ENCODE results near the gene TXNRD3. TPM values are rescaled to one million over a fixed set of nuclear protein-coding genes. Genes with fewer than 3 reads are reported as not detected.

The TXNRD3 gene
- total RNA-seq, 1 experiment from 2014 or later: 8.1 TPM

DNA sequence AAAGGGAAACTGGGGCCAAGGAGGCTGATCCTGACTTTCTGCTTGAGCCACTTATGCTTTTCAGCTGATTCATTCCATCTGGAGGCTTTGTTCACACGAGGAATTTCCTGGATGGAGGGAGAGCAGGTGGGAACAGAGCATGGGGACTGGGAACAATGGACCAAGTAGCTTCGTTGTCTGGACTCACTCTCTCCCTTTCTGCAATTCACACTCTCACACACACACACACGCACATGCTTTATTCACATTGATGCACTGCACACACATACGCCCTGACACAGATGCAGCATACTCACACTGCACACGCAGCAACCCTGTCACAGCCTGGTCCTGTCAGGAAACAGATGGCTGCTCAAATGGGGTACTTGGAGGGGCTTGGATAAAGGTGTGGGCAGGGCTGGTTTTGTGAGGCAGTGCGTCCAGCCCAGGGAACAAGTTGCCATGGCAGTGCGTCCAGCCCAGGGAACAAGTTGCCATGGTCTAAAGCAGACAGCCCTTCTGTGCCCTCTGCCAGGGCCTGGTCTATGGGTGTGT, 29.4 kb upstream of the TXNRD3 start:
- no peak overlapping the region for H3K4me2 ChIP-seq (ENCODE audit: insufficient read depth, insufficient read length, low read length)
- no peak overlapping the region for H2BK20ac ChIP-seq (ENCODE audit: low read depth, low read length, poor library complexity, severe bottlenecking)
- no peak overlapping the region; a peak in 1 of 7 replicates for H3K27ac Mint-ChIP-seq
- H4K5ac ChIP-seq (ENCODE audit: insufficient read length, low read depth, low read length): peak overlapping the region; percentile 49
- TF ChIP-seq, protein P1, sequence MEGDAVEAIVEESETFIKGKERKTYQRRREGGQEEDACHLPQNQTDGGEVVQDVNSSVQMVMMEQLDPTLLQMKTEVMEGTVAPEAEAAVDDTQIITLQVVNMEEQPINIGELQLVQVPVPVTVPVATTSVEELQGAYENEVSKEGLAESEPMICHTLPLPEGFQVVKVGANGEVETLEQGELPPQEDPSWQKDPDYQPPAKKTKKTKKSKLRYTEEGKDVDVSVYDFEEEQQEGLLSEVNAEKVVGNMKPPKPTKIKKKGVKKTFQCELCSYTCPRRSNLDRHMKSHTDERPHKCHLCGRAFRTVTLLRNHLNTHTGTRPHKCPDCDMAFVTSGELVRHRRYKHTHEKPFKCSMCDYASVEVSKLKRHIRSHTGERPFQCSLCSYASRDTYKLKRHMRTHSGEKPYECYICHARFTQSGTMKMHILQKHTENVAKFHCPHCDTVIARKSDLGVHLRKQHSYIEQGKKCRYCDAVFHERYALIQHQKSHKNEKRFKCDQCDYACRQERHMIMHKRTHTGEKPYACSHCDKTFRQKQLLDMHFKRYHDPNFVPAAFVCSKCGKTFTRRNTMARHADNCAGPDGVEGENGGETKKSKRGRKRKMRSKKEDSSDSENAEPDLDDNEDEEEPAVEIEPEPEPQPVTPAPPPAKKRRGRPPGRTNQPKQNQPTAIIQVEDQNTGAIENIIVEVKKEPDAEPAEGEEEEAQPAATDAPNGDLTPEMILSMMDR (conservative IDR thresholded peaks at IDR 0.05): no peak
- H2AK5ac ChIP-seq (ENCODE audit: insufficient read length, low read length): no peak overlapping the region
- no peaks in the 10 kb centered on the region for H4K20me1 ChIP-seq (ENCODE audit: control insufficient read depth, insufficient read depth, insufficient read length)
- H2BK12ac ChIP-seq (ENCODE audit: insufficient read length, low read depth, low read length): no peak overlapping the region
- no peak overlapping the region for H2BK120ac ChIP-seq (ENCODE audit: low read depth, low read length, poor library complexity, severe bottlenecking)
- H3K4me1 ChIP-seq (ENCODE audit: insufficient read depth, low read length): no peaks in the 10 kb centered on the region
- no peak for DNase-seq
- no peak overlapping the region for H3K4ac ChIP-seq (ENCODE audit: low read depth, low read length)
- H3K18ac ChIP-seq (ENCODE audit: insufficient read length, low read depth, low read length): peak overlapping the region; percentile 77
- H3K9me3 ChIP-seq (ENCODE audit: control insufficient read depth, low read depth, low read length): no peaks in the 10 kb centered on the region
- H3K14ac ChIP-seq (ENCODE audit: insufficient read depth, low read length): no peak overlapping the region
- no peak overlapping the region for H3T11ph ChIP-seq (ENCODE audit: low read length)
- no peaks in the 10 kb centered on the region for H3K36me3 Mint-ChIP-seq (ENCODE audit: insufficient read depth in 1 of 3, low read depth in 3 of 3)
- H4K91ac ChIP-seq (ENCODE audit: insufficient read length, low read depth, low read length): no peak overlapping the region
- no peaks in the 10 kb centered on the region for H3K23me2 ChIP-seq (ENCODE audit: insufficient read length, low read depth, low read length, poor library complexity, severe bottlenecking)
- H3K4me1 Mint-ChIP-seq: peaks cover 16 to 26% of the 10 kb centered on the region in 2 experiments
- H4K8ac ChIP-seq (replicated peaks; ENCODE audit: insufficient read length, low read depth, low read length): no peak overlapping the region
- no peak overlapping the region for H2BK5ac ChIP-seq (ENCODE audit: insufficient read length, low read length)
- WGBS (ENCODE audit: extremely low coverage, insufficient read length, low lambda C conversion rate): no CpG with 5 or more reads among the region's 7 CpGs
- no peaks in the 10 kb centered on the region for H3K79me1 ChIP-seq (ENCODE audit: insufficient read depth, low read depth, low read length, poor library complexity, severe bottlenecking)
- no peak overlapping the region for H3K56ac ChIP-seq (ENCODE audit: insufficient read length, low read depth, low read length)
- H2AFZ ChIP-seq (ENCODE audit: low read length): no peak overlapping the region
- H3K9ac ChIP-seq (ENCODE audit: extremely low read depth, insufficient read length, low read length): no peak overlapping the region
- no peaks in the 10 kb centered on the region; a peak in 1 of 5 replicates for H3K9me3 Mint-ChIP-seq
- no peak overlapping the region for H3K27ac ChIP-seq (ENCODE audit: insufficient read length, low read depth, low read length)
- H3K27me3 Mint-ChIP-seq (ENCODE audit: low read depth): peaks cover 23% of the 10 kb centered on the region
- no peak overlapping the region for H3K23ac ChIP-seq (ENCODE audit: insufficient read length, low read depth, low read length)
- no peaks in the 10 kb centered on the region for H3K79me2 ChIP-seq (ENCODE audit: insufficient read depth, low read length)
- H3K27me3 ChIP-seq (ENCODE audit: insufficient read depth, low read length): no peaks in the 10 kb centered on the region
- H2BK15ac ChIP-seq (ENCODE audit: low read depth, low read length): no peak overlapping the region
- H3K4me3 Mint-ChIP-seq: no peak overlapping the region

All from H9 (cell line).